NCI-H2081 treated with DMSO at 0.1 percent for 48 hours (cell line): ENCODE measurements around the gene CDH23.

ENCODE experiments used
- DNase-seq: peaks from one replicate; lab custom pipeline; 2025; lab: John Stamatoyannopoulos, UW

Gene CDH23

GRCh38 chr10:71708897-71709882 lies 312.5 kb downstream of the CDH23 start:
- no peak for DNase-seq

GRCh38 chr10:71710519-71710918 lies 313.8 kb downstream of the CDH23 start:
- no peak for DNase-seq

GRCh38 chr10:71711052-71711623 lies 314.4 kb downstream of the CDH23 start:
- DNase-seq = no peak

- no peak for DNase-seq
Observed at GRCh38 chr10:71712170-71712569, 315.4 kb downstream of the CDH23 start.

- DNase-seq = no peak
Observed at GRCh38 chr10:71712572-71713134, 315.9 kb downstream of the CDH23 start.

GRCh38 chr10:71713135-71714030 lies 316.7 kb downstream of the CDH23 start:
- no peak for DNase-seq

- DNase-seq = no peak
Observed at GRCh38 chr10:71714031-71714410, 317.3 kb downstream of the CDH23 start.

GRCh38 chr10:71714592-71714991 lies 317.9 kb downstream of the CDH23 start:
- DNase-seq = no peak

GRCh38 chr10:71715026-71715425 lies 318.3 kb downstream of the CDH23 start:
- DNase-seq = no peak

- no peak for DNase-seq
Observed at GRCh38 chr10:71715860-71716259, 319.1 kb downstream of the CDH23 start.

GRCh38 chr10:71716426-71716825 lies 319.7 kb downstream of the CDH23 start:
- DNase-seq = no peak

GRCh38 chr10:71717056-71717455 lies 320.3 kb downstream of the CDH23 start:
- DNase-seq = no peak

- DNase-seq = no peak
Observed at GRCh38 chr10:71717551-71717951, 320.8 kb downstream of the CDH23 start.

GRCh38 chr10:71718165-71718698 lies 321.5 kb downstream of the CDH23 start:
- DNase-seq = no peak

- no peak for DNase-seq
Observed at GRCh38 chr10:71719042-71719441, 322.3 kb downstream of the CDH23 start.

- DNase-seq = no peak
Observed at GRCh38 chr10:71719464-71720201, 322.9 kb downstream of the CDH23 start, which contains the start of gene C10orf105. Gene C10orf105, minus strand, starts transcription at chr10:71719778. Its CDS starts 3,441 bp downstream, at chr10:71716337.

- no peak for DNase-seq
Observed at GRCh38 chr10:71720288-71720687, 323.6 kb downstream of the CDH23 start.

- DNase-seq = no peak
Observed at GRCh38 chr10:71721313-71721712, 324.6 kb downstream of the CDH23 start.

GRCh38 chr10:71722849-71723248 lies 326.1 kb downstream of the CDH23 start:
- no peak for DNase-seq

GRCh38 chr10:71723311-71723710 lies 326.6 kb downstream of the CDH23 start:
- DNase-seq = no peak

GRCh38 chr10:71724539-71724938 lies 327.8 kb downstream of the CDH23 start:
- DNase-seq = no peak
